H1 (cell line): ENCODE data around the gene LARP1. TPM values are rescaled to one million over a fixed set of nuclear protein-coding genes. Genes with fewer than 3 reads are reported as not detected.

Experiments
- ATF3 ChIP-seq: IDR thresholded peaks from 2 replicates; pipeline ENCODE4 v1.6.1; 2011; ENCODE audit warnings: low read depth, mild to moderate bottlenecking, low read length; ENCODE audit not compliant: insufficient read depth
- CHD7 ChIP-seq: fragments of 300-600 bp; sonication (generic); IDR thresholded peaks from 2 replicates; pipeline ENCODE4 v1.7.1; 2012; ENCODE audit warnings: low read length, moderate library complexity, mild to moderate bottlenecking, inconsistent platforms; ENCODE audit not compliant: insufficient replicate concordance
- CREB1 ChIP-seq: IDR thresholded peaks from 2 replicates; pipeline ENCODE4 v1.6.1; 2012; ENCODE audit warnings: inconsistent platforms
- PHF8 ChIP-seq: fragments of 200-600 bp; sonication (generic); conservative IDR thresholded peaks from 2 replicates; pipeline ENCODE4 v1.7.1; 2012; ENCODE audit warnings: low read depth, mild to moderate bottlenecking, inconsistent platforms, low read length, moderate library complexity
- SUZ12 ChIP-seq: fragments of 200-600 bp; sonication (generic); IDR thresholded peaks from 2 replicates; pipeline ENCODE4 v1.6.1; 2012; ENCODE audit warnings: mild to moderate bottlenecking, inconsistent platforms, low read length, moderate library complexity, mixed read lengths
- polyA plus RNA-seq, 7 experiments: library from polyadenylated mRNA; depleted of rRNA in 3 of 7; stranded (reverse) in 5 of 7; unstranded in 2 of 7; fragments of >200 nt in 5 of 7; fragments of 200-250 nt in 2 of 7; gene quantifications; 1 replicate in 5 of 7; 2 replicates in 1 of 7; 4 replicates in 1 of 7; pipeline versions ENCODE4 v1.2.1 to v1.2.3, GENCODE V29; 2011 to 2013; ENCODE audit warnings: missing spikeins in 2 of 7, mixed read lengths in 2 of 7
- total RNA-seq: library from RNA; stranded (reverse); fragmentation: NEBNext Ultra II Directional; extraction: Animal tissue kit (Norgen Biotek cat#: 25700); gene quantifications from 2 replicates; pipeline ENCODE4 v1.2.1, GENCODE V29; 2021

The LARP1 gene
- total and polyA plus RNA-seq, 2 of the 8 experiments (the other 6 are each of a cell fraction or from before 2014, with no cell fraction given) = 106 to 422 TPM

GRCh38 chr5:154721481-154722058 lies 33.6 kb upstream of the LARP1 start (continued):
- TF ChIP-seq CHD7 (no peak), SUZ12 (no peak), CREB1 (no peak), ATF3 (no peak), PHF8 (no peak)
- TF ChIP-seq, all 59 proteins: peak for 4
